GM06990 (cell line): ENCODE data around the gene MRGPRE.

ENCODE experiments used
- DNase-seq: peaks from one replicate; pipeline ENCODE4 v3.0.0-alpha.2; 2011; ENCODE audit not compliant: insufficient read length; ENCODE audit errors: extremely low read depth
- H3K27me3 ChIP-seq: replicated peaks from 2 replicates; pipeline ENCODE4 v1.6.0; 2011; ENCODE audit warnings: low read length; ENCODE audit not compliant: control insufficient read depth, insufficient read depth
- H3K36me3 ChIP-seq: 2 replicates; pipeline ENCODE4 v1.5.1; 2011; ENCODE audit warnings: low read length; ENCODE audit not compliant: control insufficient read depth, insufficient read depth
- H3K4me3 ChIP-seq: replicated peaks from 2 replicates; pipeline ENCODE4 v1.5.1; 2011; ENCODE audit warnings: low read depth, mild to moderate bottlenecking, control low read depth, low read length
- CTCF ChIP-seq: IDR thresholded peaks from 2 replicates; pipeline ENCODE4 v1.5.1; 2011; ENCODE audit warnings: low read length, control low read depth, mild to moderate bottlenecking, inconsistent platforms; ENCODE audit not compliant: insufficient read depth, poor library complexity, severe bottlenecking

MRGPRE gene

GRCh38 chr11:3198815-3199214 lies 33.4 kb downstream of the MRGPRE start:
- Histone ChIP-seq H3K4me3 (no peak overlapping the region), H3K27me3 (no peaks in the 10 kb centered on the region; the same call in none of the 2 replicates), H3K36me3 (no peaks in the 10 kb centered on the region)
- TF ChIP-seq CTCF = no peak
- no peak for DNase-seq

- no peak for TF ChIP-seq CTCF
Measured at GRCh38 chr11:3197878-3198528, 34.2 kb downstream of the MRGPRE start.

GRCh38 chr11:3197044-3197695 lies 35.0 kb downstream of the MRGPRE start:
- H3K27me3 ChIP-seq = no peaks in the 10 kb centered on the region; the same call in none of the 2 replicates
- no peaks in the 10 kb centered on the region for H3K36me3 ChIP-seq
- TF ChIP-seq CTCF = no peak
- no peak for DNase-seq
- H3K4me3 ChIP-seq = no peak overlapping the region

More at GRCh38 chr11:3197878-3198528, 34.2 kb downstream of the MRGPRE start:
- Histone ChIP-seq H3K27me3 (no peaks in the 10 kb centered on the region; the same call in none of the 2 replicates), H3K36me3 (no peaks in the 10 kb centered on the region), H3K4me3 (no peak overlapping the region)
- DNase-seq = no peak

- Histone ChIP-seq H3K27me3 (no peaks in the 10 kb centered on the region; the same call in none of the 2 replicates), H3K4me3 (no peak overlapping the region), H3K36me3 (no peaks in the 10 kb centered on the region)
- TF ChIP-seq CTCF = no peak
- DNase-seq = no peak
Measured at GRCh38 chr11:3196161-3197043, 35.8 kb downstream of the MRGPRE start.

GRCh38 chr11:3195251-3196160 lies 36.7 kb downstream of the MRGPRE start:
- Histone ChIP-seq H3K4me3 (no peak overlapping the region), H3K36me3 (no peaks in the 10 kb centered on the region), H3K27me3 (no peaks in the 10 kb centered on the region; the same call in none of the 2 replicates)
- no peak for DNase-seq
- no peak for TF ChIP-seq CTCF
